HG03342 (cell line): ENCODE measurements around the gene GLRB.
"Not testable (repeated sequence)": the region's sequence is repeated elsewhere in the genome, so short reads cannot be mapped to it uniquely, and the experiment has no call there.

Experiments
- ATAC-seq: cut with Tn5 transposase; IDR thresholded peaks from one replicate; pipeline ENCODE4 v1.9.1; 2021; ENCODE audit warnings: mild to moderate bottlenecking, moderate library complexity; ENCODE audit not compliant: unreplicated experiment

The GLRB gene

DNA sequence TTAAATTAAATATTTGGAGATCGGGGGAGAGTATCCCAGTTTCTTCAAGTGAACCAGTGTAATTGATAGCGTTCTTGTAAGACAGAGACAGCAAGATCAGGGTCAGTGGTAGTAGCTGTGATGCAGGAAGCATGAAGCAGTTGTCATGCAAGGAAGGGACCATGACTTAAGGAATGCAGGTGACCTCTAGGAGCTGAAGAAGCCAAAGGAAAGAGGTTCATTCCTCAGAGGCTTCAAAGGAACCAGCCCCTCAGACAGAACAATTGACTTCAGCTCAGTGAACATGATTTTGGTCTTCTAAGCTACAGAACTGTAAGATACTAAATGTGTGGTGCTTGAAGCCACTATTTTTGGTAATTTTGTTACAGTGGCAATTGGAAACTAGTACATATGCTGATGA is 51.6 kb downstream of the GLRB start:
- no peak for ATAC-seq

- ATAC-seq: no peak
Observed at GRCh38 chr4:157128395-157128794, 52.4 kb downstream of the GLRB start.

- no peak for ATAC-seq
Observed at GRCh38 chr4:157141976-157142375, 66.0 kb downstream of the GLRB start.

- ATAC-seq: no peak
Observed at GRCh38 chr4:157143369-157143768, 67.4 kb downstream of the GLRB start.

GRCh38 chr4:157151711-157152110 is 75.8 kb downstream of the GLRB start:
- ATAC-seq: no peak

GRCh38 chr4:157165935-157166610 is 90.1 kb downstream of the GLRB start:
- ATAC-seq: no peak

DNA sequence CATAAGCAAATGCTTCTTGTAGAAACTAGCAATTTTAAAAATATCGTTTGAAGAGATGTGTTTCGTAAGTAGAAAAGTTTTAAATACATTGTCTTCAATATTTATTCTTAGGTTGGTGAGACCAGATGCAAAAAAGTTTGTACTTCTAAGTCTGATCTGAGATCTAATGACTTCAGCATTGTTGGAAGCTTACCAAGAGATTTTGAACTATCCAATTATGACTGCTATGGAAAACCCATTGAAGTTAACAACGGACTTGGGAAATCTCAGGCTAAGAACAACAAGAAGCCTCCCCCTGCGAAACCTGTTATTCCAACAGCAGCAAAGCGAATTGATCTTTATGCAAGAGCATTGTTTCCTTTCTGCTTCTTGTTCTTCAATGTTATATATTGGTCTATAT is 94.4 kb downstream of the GLRB start:
- ATAC-seq: no peak

- ATAC-seq: no peak
Observed at GRCh38 chr4:157172011-157172410, 96.1 kb downstream of the GLRB start.

GRCh38 chr4:157180268-157180667 is 104.3 kb downstream of the GLRB start:
- not testable (repeated sequence) for ATAC-seq

- no peak for ATAC-seq
Observed at GRCh38 chr4:157184300-157184699, 108.3 kb downstream of the GLRB start.

- ATAC-seq: no peak
Observed at GRCh38 chr4:157185363-157185762, 109.4 kb downstream of the GLRB start.

DNA sequence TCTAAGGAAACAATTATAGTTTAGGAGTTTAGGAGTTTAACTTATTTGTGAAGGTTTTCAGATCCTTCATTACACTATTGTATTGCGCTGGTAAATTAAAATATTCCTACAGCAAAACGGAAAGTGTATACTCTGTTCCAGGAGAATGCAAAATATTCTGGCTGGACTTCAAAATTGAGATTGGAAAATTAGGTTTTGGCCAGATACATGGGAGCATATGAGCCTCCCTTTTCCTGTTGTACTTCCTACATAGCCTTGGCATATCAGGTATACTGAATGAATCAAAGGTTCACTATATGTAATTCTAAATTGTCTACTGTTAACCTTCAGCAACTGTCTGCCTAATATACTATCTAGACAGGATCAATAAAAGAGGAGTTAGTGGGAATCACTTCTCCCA is 119.4 kb downstream of the GLRB start:
- no peak for ATAC-seq

DNA sequence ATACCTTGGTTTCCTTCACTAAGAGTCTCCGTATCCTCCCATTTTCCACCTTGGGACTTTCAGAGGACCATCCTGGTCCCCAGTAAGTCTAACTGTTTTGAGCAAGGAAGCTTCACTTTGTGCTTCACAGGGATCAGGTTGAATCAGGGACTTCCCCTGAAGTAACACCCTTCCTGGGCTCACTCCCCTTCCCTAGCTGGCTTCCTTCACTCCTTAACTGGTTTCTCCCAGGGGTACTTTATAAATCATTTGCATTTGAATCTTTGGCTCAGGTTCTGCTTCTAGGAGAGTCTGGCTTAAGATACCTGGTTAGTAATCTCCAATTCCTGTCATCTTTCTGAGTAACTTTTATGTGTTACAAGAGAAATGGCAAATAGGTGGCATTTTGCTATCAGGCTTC is 120.1 kb downstream of the GLRB start:
- ATAC-seq: no peak

DNA sequence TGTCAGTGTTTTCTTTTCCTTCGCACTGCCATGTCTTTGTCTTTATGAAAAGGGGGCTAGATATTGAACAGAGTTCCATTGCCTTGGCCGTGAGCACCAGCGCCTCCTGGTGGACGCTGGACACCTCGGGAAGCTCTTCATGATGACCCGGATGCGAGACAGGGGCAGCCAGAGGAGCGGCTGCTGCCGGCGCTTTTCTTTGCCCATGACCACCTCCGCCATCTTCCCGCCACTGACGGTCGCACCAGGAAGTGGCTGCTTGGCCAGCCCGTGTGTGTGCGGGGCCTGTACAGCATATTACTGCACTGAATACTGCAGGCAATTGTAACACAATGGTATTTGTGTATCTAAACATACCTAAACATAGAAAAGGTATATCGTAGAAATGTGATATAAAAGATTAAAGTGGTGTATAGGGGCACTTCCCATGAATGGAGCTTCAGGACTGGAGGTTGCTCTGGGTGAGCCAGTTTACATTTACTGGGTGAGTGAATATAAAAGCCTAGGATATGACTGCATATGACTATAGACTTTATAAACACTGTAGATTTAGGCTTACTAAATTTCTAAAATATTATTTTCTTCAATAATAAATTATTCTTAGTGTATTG is 128.8 kb downstream of the GLRB start:
- peak; percentile 77 for ATAC-seq

DNA sequence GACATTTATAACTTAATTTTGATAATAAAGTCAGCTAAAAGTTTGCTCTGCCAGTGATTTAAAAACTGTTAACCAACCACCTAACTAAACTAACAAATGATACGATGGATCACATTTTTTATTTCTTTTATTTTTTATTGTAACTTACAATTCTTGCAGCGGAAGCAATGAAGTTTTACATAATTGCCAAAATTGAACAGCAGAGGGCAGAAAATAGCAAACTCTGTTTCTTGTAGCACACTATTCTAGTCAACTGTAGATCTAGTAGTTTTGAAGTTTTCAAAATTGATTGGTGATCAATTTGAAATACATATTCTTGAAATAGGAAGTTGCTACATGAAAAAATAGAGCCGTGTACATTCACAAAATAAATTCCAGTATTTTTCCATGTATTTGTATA is 141.8 kb downstream of the GLRB start:
- ATAC-seq: no peak

DNA sequence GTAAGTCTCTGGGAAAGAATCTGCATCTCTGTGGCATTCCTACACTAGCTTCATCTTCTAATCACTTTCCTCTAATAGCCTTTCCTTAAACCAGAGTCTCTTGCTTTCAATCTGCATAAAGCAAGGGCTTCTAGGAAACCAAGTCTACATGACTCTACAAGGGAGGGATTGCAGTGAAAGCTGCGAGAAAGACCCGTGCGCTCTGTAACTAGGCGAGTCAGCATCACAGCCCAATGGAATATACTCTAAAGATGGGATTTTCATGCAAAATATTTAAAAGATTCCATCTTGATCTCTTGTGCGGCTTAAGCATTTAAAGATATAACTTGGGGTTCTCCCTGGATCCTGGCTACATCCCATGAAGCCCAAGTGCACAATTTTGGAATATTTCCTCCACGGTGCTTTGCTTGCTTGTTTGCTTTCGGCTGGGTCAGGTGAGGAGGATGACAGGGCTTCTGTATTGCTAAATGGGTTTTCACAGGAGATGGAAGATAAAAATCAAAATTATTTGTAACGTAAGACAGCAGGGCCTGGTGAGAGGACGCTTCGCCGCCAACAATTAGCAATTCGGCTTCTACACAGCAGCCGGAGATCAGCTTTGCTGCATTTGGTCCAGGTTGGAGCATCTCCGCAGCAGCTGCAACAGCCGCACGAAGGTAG is 143.9 kb downstream of the GLRB start:
- no peak for ATAC-seq

- ATAC-seq: peak; percentile 40
Observed at GRCh38 chr4:157220371-157220881, 144.5 kb downstream of the GLRB start, which contains the start of gene GRIA2. Gene GRIA2 (plus strand): TSS chr4:157220728. CDS start chr4:157221043, 315 bp downstream.

GRCh38 chr4:157221426-157221894 is 145.5 kb downstream of the GLRB start:
- ATAC-seq: no peak
